HG03439 (cell line): ENCODE data around the gene RAB14.
"Not testable (repeated sequence)": the region's sequence is repeated elsewhere in the genome, so short reads cannot be mapped to it uniquely, and the experiment has no call there.

Experiments used
- ATAC-seq: cut with Tn5 transposase; IDR thresholded peaks from one replicate; pipeline ENCODE4 v1.9.1; 2021; ENCODE audit warnings: mild to moderate bottlenecking, moderate library complexity; ENCODE audit not compliant: unreplicated experiment

Gene RAB14

GRCh38 chr9:121168052-121168451 is 33.6 kb downstream of the RAB14 start:
- no peak for ATAC-seq

GRCh38 chr9:121160025-121160424 is 41.6 kb downstream of the RAB14 start:
- no peak for ATAC-seq

GRCh38 chr9:121157939-121158338 is 43.7 kb downstream of the RAB14 start:
- ATAC-seq, result no peak

GRCh38 chr9:121156263-121156731 is 45.4 kb downstream of the RAB14 start:
- ATAC-seq, result peak; percentile 68

- no peak for ATAC-seq
Measured at GRCh38 chr9:121154782-121155181, 46.9 kb downstream of the RAB14 start.

GRCh38 chr9:121153642-121154041 is 48.0 kb downstream of the RAB14 start:
- ATAC-seq, result no peak

GRCh38 chr9:121150188-121150587 is 51.5 kb downstream of the RAB14 start:
- ATAC-seq, result no peak

GRCh38 chr9:121144482-121144881 is 57.2 kb downstream of the RAB14 start:
- ATAC-seq, result no peak

GRCh38 chr9:121143771-121144170 is 57.9 kb downstream of the RAB14 start:
- no peak for ATAC-seq

- no peak for ATAC-seq
Measured at GRCh38 chr9:121141706-121142105, 60.0 kb downstream of the RAB14 start.

- no peak for ATAC-seq
Measured at GRCh38 chr9:121141306-121141705, 60.4 kb downstream of the RAB14 start.

GRCh38 chr9:121140162-121140561 is 61.5 kb downstream of the RAB14 start:
- ATAC-seq, result no peak

- no peak for ATAC-seq
Measured at GRCh38 chr9:121138973-121139372, 62.7 kb downstream of the RAB14 start.

- no peak for ATAC-seq
Measured at GRCh38 chr9:121138561-121138960, 63.1 kb downstream of the RAB14 start.

GRCh38 chr9:121135642-121136041 is 66.0 kb downstream of the RAB14 start:
- no peak for ATAC-seq

- ATAC-seq, result no peak
Measured at GRCh38 chr9:121133104-121133816, 68.4 kb downstream of the RAB14 start.

GRCh38 chr9:121129384-121129783 is 72.3 kb downstream of the RAB14 start:
- not testable (repeated sequence) for ATAC-seq
